ENCODE results near the gene ZNF277.

- TF ChIP-seq CTCF (IDR thresholded peaks at IDR 0.05) (no peak), POLR2A (IDR thresholded peaks at IDR 0.05) (no peak)
Observed at GRCh38 chr7:112336261-112336660, 129.8 kb downstream of the ZNF277 start.
